Endothelial cell of coronary artery (primary cell): ENCODE data around the gene SPIC. TPM values are rescaled to one million over a fixed set of nuclear protein-coding genes. Genes with fewer than 3 reads are reported as not detected.

Experiments used
- total RNA-seq: library from RNA; depleted of rRNA; stranded (reverse); fragments of >200 nt; gene quantifications from 2 replicates; pipeline ENCODE4 v1.2.3, GENCODE V29; 2014

SPIC gene
- total RNA-seq = not detected in 2 replicates

DNA sequence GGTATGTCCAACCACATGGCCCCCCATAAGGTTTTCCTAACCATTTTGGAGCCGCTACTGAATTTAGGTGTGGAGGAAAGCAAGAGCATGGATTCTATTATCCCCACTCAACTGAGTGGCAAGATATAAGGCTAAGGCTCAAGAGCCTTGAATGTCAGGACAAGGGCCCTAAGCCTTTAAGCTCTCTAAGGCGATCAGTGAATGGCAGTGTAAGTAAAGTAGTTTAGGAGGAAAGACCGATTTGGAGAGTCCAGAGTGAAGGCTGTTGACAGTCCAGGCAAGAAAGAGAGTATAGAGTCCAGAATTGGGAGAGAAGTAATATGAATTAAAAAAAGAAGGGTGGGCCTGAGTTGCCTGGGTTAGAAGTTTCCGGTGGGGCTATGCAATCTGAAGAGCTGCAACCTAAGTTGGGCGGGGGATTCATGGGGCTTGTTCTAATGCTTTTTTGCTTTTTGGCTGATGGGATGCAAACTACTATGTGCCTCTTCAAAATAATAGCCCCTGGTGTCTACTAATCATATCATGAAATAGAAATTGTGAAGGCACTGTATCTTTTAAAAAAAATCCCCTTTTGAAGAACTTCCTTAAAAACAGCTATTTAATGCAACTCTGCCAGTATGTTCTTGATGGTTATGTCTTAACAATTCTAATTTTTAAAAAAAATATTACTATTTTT, at the start of gene SPIC:
Gene SPIC (plus strand): TSS at position 626 of the 676 bp plus-strand sequence. CDS start 1,569 bp downstream, outside the sequence.

Other genes with a start within 250 kb of the SPIC start
- 15.2 and 16.6 TPM in 2 replicates for gene UTP20, start 195.2 kb upstream of the SPIC start, total RNA-seq
- gene ARL1, start 67.6 kb upstream of the SPIC start, total RNA-seq = 54.8 and 72.4 TPM in 2 replicates
- not detected in 2 replicates for gene MYBPC1, start 119.6 kb downstream of the SPIC start, total RNA-seq
- gene CHPT1, start 222.3 kb downstream of the SPIC start, total RNA-seq = 22.0 and 26.8 TPM in 2 replicates